Right cardiac atrium (tissue), 5 donors: ENCODE data around the gene HMCN1. TPM values are rescaled to one million over a fixed set of nuclear protein-coding genes. Genes with fewer than 3 reads are reported as not detected.
A peak's percentile ranks its signal among the peaks of the same experiment; 100 is the strongest.

ENCODE experiments used
- ATAC-seq, 2 donors: fragments of 200-7000 bp; cut with Tn5 transposase; one replicate each; pipeline versions ENCODE4 v1.8.0 to v1.9.1; 2020; ENCODE audit warnings: moderate library complexity in 2 of 2, mild to moderate bottlenecking in 1 of 2
- DNase-seq, 3 donors: peaks; one replicate each; pipeline ENCODE4 v3.0.0-alpha.2; 2020
- H3K27ac ChIP-seq: one replicate; pipeline ENCODE4 v1.5.1; 2013; ENCODE audit warnings: mild to moderate bottlenecking, low read length, control low read depth, moderate library complexity
- H3K27me3 ChIP-seq: one replicate; pipeline ENCODE4 v1.6.1; 2013; ENCODE audit not compliant: control insufficient read depth, insufficient read depth
- H3K4me1 ChIP-seq: one replicate; pipeline ENCODE4 v1.6.1; 2013; ENCODE audit warnings: low read length; ENCODE audit not compliant: control insufficient read depth, insufficient read depth
- H3K4me3 ChIP-seq: one replicate; pipeline ENCODE4 v1.5.1; 2013; ENCODE audit warnings: low read length, control low read depth
- H3K9me3 ChIP-seq: one replicate; pipeline ENCODE4 v1.6.1; 2013; ENCODE audit warnings: low read length; ENCODE audit not compliant: control insufficient read depth
- WGBS: extraction: QIAGEN DNeasy Blood & Tissue Kit; methylation state at CpG from one replicate; pipeline ENCODE4 v1.1.7; 2013; 5-methylcytosine and 5-hydroxymethylcytosine counted together
- intact Hi-C, 4 donors: fragments of 100-400 bp; cut with DNase I; formaldehyde crosslinking; loops; one replicate each; pipeline versions ENCODE4 v1.11.0 to v1.14.0; 2022 to 2023
- polyA plus RNA-seq: library from polyadenylated mRNA; stranded (reverse); fragments of 200-250 nt; gene quantifications from one replicate; pipeline ENCODE4 v1.2.3, GENCODE V29; 2013
- total RNA-seq, 4 donors: library from RNA; stranded (reverse); fragmentation: NEBNext Ultra II Directional; extraction: Animal tissue kit (Norgen Biotek cat#: 25700); gene quantifications; one replicate each; pipeline ENCODE4 v1.2.1, GENCODE V29; 2021
- donor health status: healthy with polysubstance abuse.
- donor health status: DM: no; HTN: yes; CAD: no.
- donor health status: DM: no; HTN: no; CAD: no.
- donor health status: DM: no; HTN: yes; CAD: no; lungs with severe emphysema.
- donor health status: DM: yes; HTN: yes; CAD: no.

The HMCN1 gene
- total and polyA plus RNA-seq, 5 donors = 4.0 to 17.1 (median 14.8) TPM

GRCh38 chr1:186059752-186060151 is 325.6 kb downstream of the HMCN1 start:
- ATAC-seq (no peak), DNase-seq (no peak)
- no peaks in the 10 kb centered on the region for H3K27me3 ChIP-seq
- no peak overlapping the region for H3K4me3 ChIP-seq
- H3K4me1 ChIP-seq = no peaks in the 10 kb centered on the region
- H3K27ac ChIP-seq = no peak overlapping the region
- intact Hi-C loops = no loop called here
- WGBS = 78% methylated on average over 4 of the region's 4 CpGs
- no peaks in the 10 kb centered on the region for H3K9me3 ChIP-seq

- no peak overlapping the region for H3K4me3 ChIP-seq
- no peak overlapping the region for H3K27ac ChIP-seq
- no peaks in the 10 kb centered on the region for H3K27me3 ChIP-seq
Observed at GRCh38 chr1:186060226-186060625, 326.0 kb downstream of the HMCN1 start.

GRCh38 chr1:186063091-186063657 is 329.0 kb downstream of the HMCN1 start:
- H3K9me3 ChIP-seq = no peaks in the 10 kb centered on the region
- H3K27me3 ChIP-seq = no peaks in the 10 kb centered on the region
- 50% methylated on average over 1 of the region's 1 CpG for WGBS
- intact Hi-C loops = no loop called here
- H3K4me1 ChIP-seq = no peaks in the 10 kb centered on the region
- H3K4me3 ChIP-seq = no peak overlapping the region
- DNase-seq (no peak), ATAC-seq (no peak)
- H3K27ac ChIP-seq = no peak overlapping the region

More at GRCh38 chr1:186060226-186060625, 326.0 kb downstream of the HMCN1 start:
- intact Hi-C loops = no loop called here
- Histone ChIP-seq H3K4me1 (no peaks in the 10 kb centered on the region), H3K9me3 (no peaks in the 10 kb centered on the region)
- DNase-seq (no peak), ATAC-seq (no peak)

GRCh38 chr1:186066411-186066810 is 332.2 kb downstream of the HMCN1 start:
- Histone ChIP-seq H3K9me3 (no peaks in the 10 kb centered on the region), H3K27ac (no peak overlapping the region), H3K4me3 (no peak overlapping the region), H3K27me3 (no peaks in the 10 kb centered on the region), H3K4me1 (no peaks in the 10 kb centered on the region)
- DNase-seq (no peak), ATAC-seq (no peak)
- intact Hi-C loops = no loop called here
- 67% methylated on average over 3 of the region's 3 CpGs for WGBS

- Histone ChIP-seq H3K27ac (no peak overlapping the region), H3K4me1 (no peaks in the 10 kb centered on the region), H3K9me3 (no peaks in the 10 kb centered on the region), H3K4me3 (no peak overlapping the region), H3K27me3 (no peaks in the 10 kb centered on the region)
- WGBS = 97% methylated on average over 1 of the region's 1 CpG
- DNase-seq (no peak), ATAC-seq (no peak)
- intact Hi-C loops = no loop called here
Observed at GRCh38 chr1:186073697-186074096, 339.5 kb downstream of the HMCN1 start.

- ATAC-seq (no peak), DNase-seq (no peak)
- Histone ChIP-seq H3K27me3 (no peaks in the 10 kb centered on the region), H3K27ac (no peak overlapping the region), H3K9me3 (no peaks in the 10 kb centered on the region), H3K4me3 (no peak overlapping the region), H3K4me1 (no peaks in the 10 kb centered on the region)
- intact Hi-C loops = no loop called here
- 76% methylated on average over 4 of the region's 4 CpGs for WGBS
Observed at GRCh38 chr1:186076006-186076405, 341.8 kb downstream of the HMCN1 start.

- intact Hi-C loops = no loop called here
- no peaks in the 10 kb centered on the region for H3K9me3 ChIP-seq
- 86% methylated on average over 2 of the region's 2 CpGs for whole genome bisulfite sequencing
- H3K4me1 ChIP-seq = no peaks in the 10 kb centered on the region
- no peak overlapping the region for H3K27ac ChIP-seq
- no peaks in the 10 kb centered on the region for H3K27me3 ChIP-seq
- DNase-seq (no peak), ATAC-seq (no peak)
- H3K4me3 ChIP-seq = no peak overlapping the region
Observed at GRCh38 chr1:186078245-186078644, 344.1 kb downstream of the HMCN1 start.

- DNase-seq = peak in 1 of 3 donors; percentile 39
- ATAC-seq = no peak
- Histone ChIP-seq H3K27ac (no peak overlapping the region), H3K4me1 (no peaks in the 10 kb centered on the region), H3K27me3 (no peaks in the 10 kb centered on the region), H3K4me3 (no peak overlapping the region), H3K9me3 (no peaks in the 10 kb centered on the region)
- WGBS = 81% methylated on average over 7 of the region's 7 CpGs
- intact Hi-C loops = no loop called here
Observed at GRCh38 chr1:186079084-186079684, 345.0 kb downstream of the HMCN1 start.

- ATAC-seq = peak; percentile 84 to 93
- no peak overlapping the region for H3K27ac ChIP-seq
Observed at GRCh38 chr1:186082235-186082937, 348.2 kb downstream of the HMCN1 start.

GRCh38 chr1:186086583-186086982 is 352.4 kb downstream of the HMCN1 start:
- no peaks in the 10 kb centered on the region for H3K9me3 ChIP-seq
- 96% methylated on average over 3 of the region's 3 CpGs for WGBS
- DNase-seq (no peak), ATAC-seq (no peak)
- no peak overlapping the region for H3K27ac ChIP-seq
- no peaks in the 10 kb centered on the region for H3K27me3 ChIP-seq
- intact Hi-C loops = no loop called here
- no peaks in the 10 kb centered on the region for H3K4me1 ChIP-seq
- H3K4me3 ChIP-seq = no peak overlapping the region

More at GRCh38 chr1:186082235-186082937, 348.2 kb downstream of the HMCN1 start:
- no peak overlapping the region for H3K4me3 ChIP-seq
- H3K27me3 ChIP-seq = no peaks in the 10 kb centered on the region
- H3K9me3 ChIP-seq = no peaks in the 10 kb centered on the region
- WGBS = 31% methylated on average over 6 of the region's 6 CpGs
- intact Hi-C loops = no loop called here
- peak; percentile 76 to 79 (median 77) for DNase-seq
- H3K4me1 ChIP-seq = no peaks in the 10 kb centered on the region

- Histone ChIP-seq H3K27ac (no peak overlapping the region), H3K27me3 (no peaks in the 10 kb centered on the region), H3K4me1 (no peaks in the 10 kb centered on the region), H3K9me3 (no peaks in the 10 kb centered on the region), H3K4me3 (no peak overlapping the region)
- ATAC-seq (no peak), DNase-seq (no peak)
- 95% methylated on average over 4 of the region's 4 CpGs for WGBS
- intact Hi-C loops = no loop called here
Observed at GRCh38 chr1:186089940-186090339, 355.7 kb downstream of the HMCN1 start.
